Stimulated activated CD8-positive, alpha-beta memory T cell treated with anti-CD3 and anti-CD28 coated beads, Interleukin-7, amount 100 ng/mL, for 48 hours (primary cell): ENCODE measurements around the gene TRNAU1AP.

ENCODE experiments used
- DNase-seq, 2 donors: peaks; one replicate each; pipeline ENCODE4 v3.0.0-alpha.2; 2020; ENCODE audit warnings: low read depth in 1 of 2; ENCODE audit errors: extremely low read depth in 1 of 2

Gene TRNAU1AP

GRCh38 chr1:28604411-28604810 lies 51.5 kb downstream of the TRNAU1AP start:
- DNase-seq = no peak

GRCh38 chr1:28604962-28605361 lies 52.1 kb downstream of the TRNAU1AP start:
- DNase-seq = no peak

DNA sequence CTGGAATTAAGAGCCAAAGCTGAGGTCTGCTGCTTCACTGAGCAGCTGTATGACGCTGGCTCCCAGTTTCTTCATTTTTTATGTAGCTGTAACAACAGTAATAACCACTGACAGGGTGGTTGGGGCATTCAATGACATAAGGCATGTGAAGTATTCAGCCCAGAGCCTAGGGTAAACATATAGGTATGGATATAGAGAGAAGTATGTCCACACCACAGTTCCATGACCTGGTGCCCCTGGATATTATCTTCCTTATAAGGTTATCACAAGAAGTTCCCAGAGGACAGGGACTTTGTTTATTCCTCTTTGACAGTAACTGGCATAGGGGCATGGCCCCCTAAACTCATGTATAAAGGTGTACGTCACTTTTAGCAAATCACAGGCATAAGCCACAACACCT lies 53.9 kb downstream of the TRNAU1AP start:
- DNase-seq = no peak

- DNase-seq = no peak
Observed at GRCh38 chr1:28613175-28613574, 60.3 kb downstream of the TRNAU1AP start.
